IPS DF 6.9 (cell line): Measurements from ENCODE around the gene CLDN14.

Experiments
- DNase-seq: peaks from one replicate; pipeline ENCODE4 v3.0.0-alpha.2; 2013; ENCODE audit warnings: low read depth, low spot score
- H3K27ac ChIP-seq: one replicate; pipeline ENCODE4 v1.5.1; 2013; ENCODE audit warnings: low read length, control low read depth
- H3K27me3 ChIP-seq: 2 replicates; pipeline ENCODE4 v1.6.1; 2013; ENCODE audit warnings: mild to moderate bottlenecking, low read length; ENCODE audit not compliant: control insufficient read depth, insufficient read depth
- H3K36me3 ChIP-seq: 2 replicates; pipeline ENCODE4 v1.6.1; 2013; ENCODE audit warnings: low read length; ENCODE audit not compliant: control insufficient read depth, insufficient read depth
- H3K4me1 ChIP-seq: 2 replicates; pipeline ENCODE4 v1.6.1; 2013; ENCODE audit warnings: low read length; ENCODE audit not compliant: control insufficient read depth, insufficient read depth
- H3K4me3 ChIP-seq: 2 replicates; pipeline ENCODE4 v1.5.1; 2013; ENCODE audit warnings: mild to moderate bottlenecking, low read length
- H3K9me3 ChIP-seq: 2 replicates; pipeline ENCODE4 v1.6.1; 2013; ENCODE audit warnings: low read length, inconsistent platforms; ENCODE audit not compliant: control insufficient read depth, insufficient read depth
- WGBS: extraction: QIAGEN DNeasy Blood & Tissue Kit; methylation state at CpG from one replicate; pipeline ENCODE4 v1.1.7; 2013; ENCODE audit warnings: mixed read lengths, missing lambda C conversion rate; ENCODE audit not compliant: insufficient read length, insufficient coverage; 5-methylcytosine and 5-hydroxymethylcytosine counted together

Gene CLDN14

DNA sequence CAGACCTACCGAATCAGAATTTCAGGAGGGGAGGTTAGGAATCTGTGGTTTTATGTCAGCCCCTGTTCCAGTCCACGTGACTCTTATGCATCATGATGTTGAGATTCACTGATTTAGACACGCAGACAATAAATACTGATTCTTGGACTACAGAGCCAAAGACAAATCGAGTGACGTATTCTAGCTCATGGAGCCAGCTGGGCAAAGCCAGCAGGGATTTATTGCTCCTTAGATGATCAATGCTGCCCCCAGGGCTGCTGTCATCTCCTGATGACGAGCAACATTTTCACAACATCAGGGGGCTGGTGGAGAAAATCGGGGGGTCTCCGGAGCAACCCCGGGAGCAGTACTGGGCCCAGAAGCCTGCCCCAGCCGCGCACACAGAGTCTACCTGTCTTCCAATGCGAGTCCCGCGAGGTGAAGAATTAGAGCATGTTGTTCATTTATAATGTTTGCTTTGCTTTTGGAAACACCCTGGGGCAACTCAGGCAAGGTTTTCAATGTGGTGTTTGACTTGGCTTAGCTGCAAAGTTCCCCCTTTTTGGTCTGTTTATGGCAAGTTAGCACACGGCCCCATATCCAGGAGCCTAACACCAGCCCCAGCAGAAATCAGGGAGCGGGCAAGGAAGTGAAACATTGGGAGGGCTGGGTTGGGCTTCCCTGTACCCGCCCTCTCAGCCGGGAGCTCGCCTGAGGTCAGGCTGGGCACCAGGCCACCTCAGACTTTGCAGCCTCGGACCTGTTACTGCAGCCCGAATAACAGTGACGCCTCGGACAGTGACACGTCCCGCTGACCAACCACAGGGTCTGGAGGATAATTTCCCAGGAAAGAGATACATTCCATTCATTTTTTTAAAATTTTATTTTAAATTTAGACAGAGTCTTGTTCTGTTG is 19.9 kb upstream of the CLDN14 start:
- WGBS: no CpG with 5 or more reads among the region's 25 CpGs
- no peak overlapping the region for H3K27ac ChIP-seq
- no peaks in the 10 kb centered on the region for H3K36me3 ChIP-seq
- H3K27me3 ChIP-seq: no peaks in the 10 kb centered on the region
- no peaks in the 10 kb centered on the region for H3K9me3 ChIP-seq
- H3K4me1 ChIP-seq: no peaks in the 10 kb centered on the region
- no peak overlapping the region for H3K4me3 ChIP-seq
- no peak for DNase-seq

DNA sequence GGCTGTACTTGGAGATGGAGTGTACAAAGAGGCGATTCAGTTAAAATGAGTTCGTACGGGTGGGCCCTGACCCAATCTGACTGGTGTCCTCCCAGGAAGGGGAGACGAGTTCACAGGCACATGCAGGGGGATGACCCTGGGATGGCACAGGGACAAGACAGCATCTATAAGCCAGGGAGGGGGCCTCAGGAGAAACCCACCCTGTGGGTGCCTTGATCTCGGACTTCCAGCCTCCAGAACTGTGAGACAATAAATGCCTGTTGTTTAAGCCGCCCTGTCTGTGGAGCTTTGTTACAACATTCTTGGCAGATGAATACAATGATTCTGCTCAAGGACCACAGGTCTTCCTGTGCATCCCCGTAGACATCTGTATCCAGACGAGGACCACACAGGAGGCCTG is 14.6 kb upstream of the CLDN14 start:
- no peaks in the 10 kb centered on the region for H3K27me3 ChIP-seq
- no peak for DNase-seq

DNA sequence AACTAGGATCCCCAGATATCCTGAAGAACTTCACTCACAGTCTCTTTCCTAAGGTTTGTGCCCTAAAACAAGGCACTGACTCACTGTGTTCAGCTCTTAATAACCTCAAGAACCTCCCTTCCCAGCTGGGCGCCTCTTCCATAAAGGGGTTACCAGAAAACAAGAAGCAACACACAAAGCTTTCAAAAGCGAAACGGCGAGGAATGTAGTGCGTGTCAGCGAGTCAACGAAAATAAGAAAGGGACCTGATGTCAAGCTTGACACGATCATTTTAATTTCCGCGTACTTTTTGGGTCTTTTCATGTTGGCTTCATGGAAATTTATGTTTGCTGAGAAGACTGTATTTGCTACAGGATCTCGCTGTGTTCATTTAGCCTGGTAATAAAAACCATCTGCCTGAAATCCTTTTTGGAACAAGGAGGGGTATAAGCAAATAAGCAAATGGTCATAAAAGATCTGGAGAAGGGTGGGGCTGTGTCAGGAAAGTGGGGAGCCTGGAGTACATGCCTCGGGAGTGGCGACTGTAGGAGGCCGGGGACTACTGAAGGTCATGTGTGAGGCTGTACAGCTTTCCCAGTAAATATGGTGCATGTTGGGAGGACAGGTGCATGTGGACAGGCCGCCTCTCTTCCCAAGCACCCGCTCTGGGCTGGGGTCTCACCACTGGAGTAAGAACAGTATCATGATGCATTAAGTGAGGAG is 11.4 kb upstream of the CLDN14 start:
- no peaks in the 10 kb centered on the region for H3K27me3 ChIP-seq
- no peaks in the 10 kb centered on the region for H3K36me3 ChIP-seq
- H3K9me3 ChIP-seq: no peaks in the 10 kb centered on the region
- H3K4me3 ChIP-seq: no peak overlapping the region
- WGBS: no CpG with 5 or more reads among the region's 16 CpGs
- DNase-seq: no peak
- H3K27ac ChIP-seq: no peak overlapping the region
- no peaks in the 10 kb centered on the region for H3K4me1 ChIP-seq

More for the DNA sequence above, 14.6 kb upstream of the CLDN14 start:
- no peak overlapping the region for H3K27ac ChIP-seq
- H3K36me3 ChIP-seq: no peaks in the 10 kb centered on the region
- no peaks in the 10 kb centered on the region for H3K9me3 ChIP-seq
- H3K4me1 ChIP-seq: no peaks in the 10 kb centered on the region
- no CpG with 5 or more reads among the region's 8 CpGs for WGBS
- H3K4me3 ChIP-seq: no peak overlapping the region

DNA sequence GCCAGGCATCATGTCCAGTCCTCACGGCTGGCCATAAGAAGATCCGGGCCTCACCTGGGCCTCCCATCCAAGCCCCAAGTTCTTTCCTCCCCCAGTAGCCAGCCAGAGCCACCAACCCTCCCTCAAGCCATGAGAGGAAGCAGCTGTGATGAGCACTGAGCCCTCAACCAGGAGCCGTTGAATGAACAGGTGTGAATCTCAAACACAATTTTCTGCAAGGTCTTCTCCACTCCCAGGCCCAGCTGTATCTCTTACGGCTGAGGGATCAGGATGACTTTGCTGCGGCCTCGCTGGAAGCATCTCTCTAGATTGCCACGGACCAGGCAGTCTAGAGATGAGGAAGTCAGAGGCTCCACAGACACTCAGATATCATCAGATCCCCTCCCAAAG is 9.8 kb upstream of the CLDN14 start:
- DNase-seq: no peak
- no CpG with 5 or more reads among the region's 7 CpGs for WGBS
- Histone ChIP-seq H3K27ac (no peak overlapping the region), H3K9me3 (no peaks in the 10 kb centered on the region), H3K36me3 (no peaks in the 10 kb centered on the region), H3K4me1 (no peaks in the 10 kb centered on the region), H3K4me3 (no peak overlapping the region), H3K27me3 (no peaks in the 10 kb centered on the region)

DNA sequence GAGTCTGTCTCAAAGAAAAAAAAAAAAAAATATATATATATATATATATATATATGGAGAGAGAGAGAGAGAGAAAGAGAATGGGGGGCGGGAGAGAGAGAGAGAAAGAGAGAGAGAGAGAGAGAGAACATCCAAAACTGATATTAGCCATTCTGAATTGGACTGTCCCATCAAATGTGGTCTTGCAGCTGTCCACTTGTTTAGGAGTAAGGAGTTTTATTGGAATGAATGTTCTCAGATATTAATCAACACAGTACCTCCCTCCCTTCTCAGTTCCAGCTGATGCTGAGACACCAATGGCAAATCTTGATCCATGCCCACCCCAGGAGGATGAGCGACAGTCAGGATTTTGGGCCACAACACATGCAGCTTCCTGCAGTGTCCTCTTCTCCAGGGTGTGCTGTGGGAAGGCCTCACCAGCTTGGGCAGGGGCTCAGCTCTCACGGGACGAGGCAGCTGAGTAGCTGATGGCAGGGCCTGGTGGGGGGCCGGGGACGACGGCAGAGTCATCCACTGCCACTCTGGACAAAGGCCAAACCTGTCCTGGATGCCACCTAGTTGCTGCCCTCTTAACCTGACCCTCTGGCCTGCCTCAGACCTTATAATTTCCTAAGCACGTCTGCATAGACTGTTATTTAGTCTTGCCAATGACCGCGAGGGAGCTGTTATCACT is 9.3 kb upstream of the CLDN14 start:
- H3K4me1 ChIP-seq: no peaks in the 10 kb centered on the region
- no peaks in the 10 kb centered on the region for H3K36me3 ChIP-seq
- WGBS: no CpG with 5 or more reads among the region's 10 CpGs
- no peak overlapping the region for H3K4me3 ChIP-seq
- H3K9me3 ChIP-seq: no peaks in the 10 kb centered on the region
- DNase-seq: no peak
- no peaks in the 10 kb centered on the region for H3K27me3 ChIP-seq
- H3K27ac ChIP-seq: no peak overlapping the region

DNA sequence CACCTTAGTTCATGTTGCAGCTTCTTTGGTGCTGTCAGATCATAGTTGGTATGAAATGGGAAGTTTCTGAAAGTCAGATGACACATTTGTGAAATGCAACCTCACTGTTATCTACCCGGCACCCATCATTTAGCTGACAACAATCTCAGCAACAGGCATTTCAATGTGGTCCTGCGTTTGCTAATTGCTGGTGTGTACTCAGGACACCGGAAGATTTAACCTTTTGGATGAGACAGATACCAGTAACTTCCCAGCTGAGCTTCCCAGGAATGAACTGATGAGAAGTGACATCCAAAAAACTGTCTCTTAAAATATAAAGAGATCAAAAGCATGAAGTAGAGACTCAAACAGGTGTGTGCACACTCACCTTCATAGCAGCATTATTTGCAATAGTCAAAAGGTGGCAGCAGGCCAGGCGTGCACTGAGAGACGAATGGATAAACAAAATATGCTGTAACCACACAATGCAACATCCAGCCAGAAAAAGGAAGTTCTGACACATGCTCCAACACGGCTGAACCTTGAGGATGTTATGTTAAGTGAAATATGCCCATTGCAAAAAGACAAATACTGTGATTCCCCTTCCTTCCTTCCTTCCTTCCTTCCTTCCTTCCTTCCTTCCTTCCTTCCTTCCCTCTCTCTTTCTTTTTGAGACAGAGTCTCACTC is 7.9 kb upstream of the CLDN14 start:
- Histone ChIP-seq H3K27ac (no peak overlapping the region), H3K4me1 (no peaks in the 10 kb centered on the region), H3K4me3 (no peak overlapping the region), H3K9me3 (no peaks in the 10 kb centered on the region), H3K27me3 (no peaks in the 10 kb centered on the region), H3K36me3 (no peaks in the 10 kb centered on the region)
- no CpG with 5 or more reads among the region's 6 CpGs for WGBS
- DNase-seq: no peak

DNA sequence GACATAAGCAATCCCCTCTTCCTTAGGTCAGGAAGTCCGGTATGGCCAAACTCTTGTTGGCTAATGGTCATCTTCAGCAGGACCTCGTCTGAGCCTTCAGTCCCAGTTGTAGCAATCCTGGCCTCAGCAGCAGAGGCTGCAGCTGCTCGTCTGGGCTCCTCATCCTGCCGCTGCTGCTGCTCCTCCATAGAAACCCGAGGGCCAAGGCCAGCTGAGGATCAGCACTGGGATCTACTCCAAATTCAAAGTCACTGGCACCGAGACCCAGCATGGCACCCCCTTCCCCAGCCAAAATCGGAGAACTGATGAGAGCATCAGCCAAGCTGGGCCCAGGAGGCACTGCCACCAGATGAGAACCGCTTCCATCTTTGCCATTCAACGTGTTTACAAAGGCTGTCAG is 6.3 kb upstream of the CLDN14 start:
- no CpG with 5 or more reads among the region's 9 CpGs for WGBS
- no peaks in the 10 kb centered on the region for H3K36me3 ChIP-seq

DNA sequence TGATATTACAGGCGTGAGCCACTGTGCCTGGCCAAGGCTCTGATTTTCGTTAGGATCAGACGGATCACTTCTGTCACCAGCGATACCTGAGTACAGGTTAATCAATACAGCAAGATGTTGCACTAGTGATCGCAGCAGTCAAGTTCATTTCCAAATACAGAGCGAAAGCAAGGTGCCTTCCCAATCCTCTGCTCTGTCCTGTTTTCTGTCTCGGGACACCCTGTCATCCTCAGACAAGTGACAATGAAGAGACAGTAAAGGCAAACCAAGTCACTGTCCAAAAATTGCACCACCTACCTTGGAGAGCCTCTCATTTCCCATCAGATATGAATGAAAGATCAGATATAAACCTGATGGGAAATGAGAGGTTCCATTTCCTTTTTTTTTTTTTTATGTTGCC is 5.6 kb upstream of the CLDN14 start:
- H3K4me3 ChIP-seq: no peak overlapping the region
- no peaks in the 10 kb centered on the region for H3K36me3 ChIP-seq
- no peak overlapping the region for H3K27ac ChIP-seq
- WGBS: no CpG with 5 or more reads among the region's 7 CpGs
- H3K4me1 ChIP-seq: no peaks in the 10 kb centered on the region
- no peaks in the 10 kb centered on the region for H3K9me3 ChIP-seq
- no peaks in the 10 kb centered on the region for H3K27me3 ChIP-seq
- no peak for DNase-seq

More for the DNA sequence above, 6.3 kb upstream of the CLDN14 start:
- Histone ChIP-seq H3K4me3 (no peak overlapping the region), H3K27ac (no peak overlapping the region), H3K27me3 (no peaks in the 10 kb centered on the region), H3K9me3 (no peaks in the 10 kb centered on the region), H3K4me1 (no peaks in the 10 kb centered on the region)
- no peak for DNase-seq

DNA sequence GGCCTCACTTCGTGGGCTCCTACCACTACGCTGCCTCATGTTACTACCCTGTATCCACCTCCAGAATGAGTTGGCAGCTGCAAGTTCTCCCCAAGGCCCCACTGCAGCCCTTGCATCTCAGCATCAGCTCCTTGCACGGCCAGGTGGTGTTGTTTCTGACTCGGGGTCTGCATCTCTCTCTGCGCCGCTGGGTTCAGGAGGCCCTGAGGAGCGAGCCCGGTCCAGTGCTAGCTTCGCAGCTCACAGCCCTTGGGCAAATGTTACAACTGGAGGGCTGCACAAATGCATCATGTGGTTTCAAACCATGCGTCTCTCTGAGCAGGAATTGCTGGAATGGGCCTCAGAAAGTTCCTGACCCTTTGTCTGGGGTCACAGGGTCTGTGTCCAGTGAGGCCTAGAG is 3.2 kb upstream of the CLDN14 start:
- Histone ChIP-seq H3K36me3 (no peaks in the 10 kb centered on the region), H3K27ac (no peak overlapping the region), H3K9me3 (no peaks in the 10 kb centered on the region), H3K27me3 (no peaks in the 10 kb centered on the region), H3K4me3 (no peak overlapping the region), H3K4me1 (no peaks in the 10 kb centered on the region)
- WGBS: no CpG with 5 or more reads among the region's 10 CpGs
- no peak for DNase-seq

DNA sequence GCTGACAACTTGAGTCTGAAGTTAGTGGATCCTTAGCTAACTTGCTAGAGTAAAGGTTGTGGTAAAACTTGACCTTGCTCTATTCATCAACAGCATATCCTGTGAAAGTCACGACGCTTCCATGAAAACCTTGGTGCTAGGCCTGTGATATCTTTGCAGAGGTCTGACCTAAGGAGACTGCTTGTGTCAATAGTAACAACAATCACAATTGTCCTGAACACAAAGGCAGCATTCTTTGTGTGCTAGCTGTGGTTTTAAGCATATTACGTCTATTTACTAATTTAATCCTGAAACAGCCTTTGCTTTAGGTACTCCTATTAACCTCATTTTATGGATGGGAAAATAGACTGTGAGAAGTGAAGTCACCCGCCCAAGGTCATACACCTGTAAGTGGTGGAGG is 2.8 kb upstream of the CLDN14 start:
- no CpG with 5 or more reads among the region's 4 CpGs for WGBS
- Histone ChIP-seq H3K27ac (no peak overlapping the region), H3K9me3 (no peaks in the 10 kb centered on the region), H3K4me3 (no peak overlapping the region), H3K36me3 (no peaks in the 10 kb centered on the region), H3K4me1 (no peaks in the 10 kb centered on the region), H3K27me3 (no peaks in the 10 kb centered on the region)
- no peak for DNase-seq
